GM23338 (cell line): ENCODE measurements around the gene LILRB5. TPM values are rescaled to one million over a fixed set of nuclear protein-coding genes. Genes with fewer than 3 reads are reported as not detected.

Experiments
- ATAC-seq: fragments of 200-7000 bp; cut with Tn5 transposase; 3 replicates; pipeline ENCODE4 v1.9.1; 2020
- DNase-seq: peaks from one replicate; pipeline ENCODE4 v3.0.0-alpha.2; 2015; ENCODE audit warnings: low spot score
- H2AFZ ChIP-seq: fragments of 200-600 bp; sonication (generic); 2 replicates; pipeline ENCODE4 v1.8.0; 2016; ENCODE audit warnings: antibody characterized with exemption, mild to moderate bottlenecking, moderate library complexity
- H3F3A ChIP-seq: fragments of 200-600 bp; sonication (generic); replicated peaks from 2 replicates; pipeline ENCODE4 v1.8.0; 2017; ENCODE audit warnings: antibody characterized with exemption, mixed run types, low read depth
- H3K27ac ChIP-seq: fragments of 200-600 bp; sonication (generic); 2 replicates; pipeline ENCODE4 v1.6.1; 2016; ENCODE audit warnings: low read depth
- H3K27me3 ChIP-seq: fragments of 200-600 bp; sonication (generic); 2 replicates; pipeline ENCODE4 v1.8.0; 2016; ENCODE audit warnings: mild to moderate bottlenecking, mixed run types, moderate library complexity; ENCODE audit not compliant: insufficient read depth
- H3K36me3 ChIP-seq: fragments of 200-600 bp; sonication (generic); 2 replicates; pipeline ENCODE4 v1.8.0; 2016; ENCODE audit warnings: mild to moderate bottlenecking; ENCODE audit not compliant: insufficient read depth
- H3K4me1 ChIP-seq: fragments of 200-600 bp; sonication (generic); 2 replicates; pipeline ENCODE4 v1.8.0; 2016; ENCODE audit warnings: mild to moderate bottlenecking, moderate library complexity; ENCODE audit not compliant: insufficient read depth
- H3K4me2 ChIP-seq: fragments of 200-600 bp; sonication (generic); 2 replicates; pipeline ENCODE4 v1.7.1; 2017; ENCODE audit warnings: mixed run types
- H3K4me3 ChIP-seq: fragments of 200-600 bp; sonication (generic); 2 replicates; pipeline ENCODE4 v1.6.1; 2016; ENCODE audit warnings: mixed run types
- H3K79me2 ChIP-seq: fragments of 200-600 bp; sonication (generic); replicated peaks from 2 replicates; pipeline ENCODE4 v1.8.0; 2017; ENCODE audit warnings: mild to moderate bottlenecking; ENCODE audit not compliant: insufficient read depth
- H3K9me2 ChIP-seq: fragments of 200-600 bp; sonication (generic); 2 replicates; pipeline ENCODE4 v1.8.0; 2017; ENCODE audit not compliant: insufficient read depth
- H4K20me1 ChIP-seq: fragments of 200-600 bp; sonication (generic); replicated peaks from 2 replicates; pipeline ENCODE4 v1.8.0; 2017; ENCODE audit warnings: mild to moderate bottlenecking; ENCODE audit not compliant: insufficient read depth
- H3K27ac Mint-ChIP-seq: 2 replicates; pipeline ENCODE4 v1.8.0; 2020; ENCODE audit warnings: inconsistent platforms, mild to moderate bottlenecking, moderate library complexity, mixed read lengths
- H3K27me3 Mint-ChIP-seq: 3 replicates; pipeline ENCODE4 v1.8.0; 2022; ENCODE audit warnings: low read depth, mild to moderate bottlenecking, moderate library complexity, mixed read lengths, inconsistent platforms; ENCODE audit not compliant: insufficient read depth, poor library complexity
- H3K36me3 Mint-ChIP-seq: 3 replicates; pipeline ENCODE4 v1.8.0; 2021; ENCODE audit warnings: low read depth, mild to moderate bottlenecking, inconsistent platforms, moderate library complexity, mixed read lengths
- H3K4me1 Mint-ChIP-seq: 3 replicates; pipeline ENCODE4 v1.8.0; 2020; ENCODE audit warnings: mild to moderate bottlenecking, inconsistent platforms, mixed read lengths
- H3K4me3 Mint-ChIP-seq: 3 replicates; pipeline ENCODE4 v1.8.0; 2021; ENCODE audit warnings: moderate library complexity, mild to moderate bottlenecking, inconsistent platforms, mixed read lengths
- H3K9me3 Mint-ChIP-seq: 3 replicates; pipeline ENCODE4 v1.8.0; 2020; ENCODE audit warnings: moderate library complexity, mild to moderate bottlenecking, inconsistent platforms, mixed read lengths
- EZH2 ChIP-seq: fragments of 200-600 bp; sonication (generic); IDR thresholded peaks from one replicate; pipeline ENCODE4 v1.8.0; 2017; ENCODE audit warnings: antibody characterized with exemption, mild to moderate bottlenecking, low read depth; ENCODE audit not compliant: unreplicated experiment
- POLR2AphosphoS5 ChIP-seq: IDR thresholded peaks from 2 replicates; pipeline ENCODE4 v1.6.1; 2016; ENCODE audit warnings: antibody characterized with exemption, low read depth
- ZNF114 ChIP-seq: fragments of 250-450 bp; sonication (Bioruptor Pico); IDR thresholded peaks from 2 replicates; pipeline ENCODE4 v1.5.0; 2020; ENCODE audit warnings: mild to moderate bottlenecking, moderate library complexity
- ZNF331 ChIP-seq: fragments of 250-450 bp; sonication (Bioruptor Pico); IDR thresholded peaks from 2 replicates; pipeline ENCODE4 v1.5.0; 2020; ENCODE audit warnings: low read depth, mild to moderate bottlenecking, moderate library complexity
- ZNF462 ChIP-seq: fragments of 250-450 bp; sonication (Bioruptor Pico); IDR thresholded peaks from 2 replicates; pipeline ENCODE4 v1.5.0; 2020; ENCODE audit warnings: mild to moderate bottlenecking, moderate library complexity
- polyA plus RNA-seq: library from polyadenylated mRNA; unstranded; fragments of >200 nt; fragmentation: Nextera tagmentation; extraction: Ambion mirVana; gene quantifications from 2 replicates; pipeline ENCODE4 v1.2.1, GENCODE V29; 2016
- total RNA-seq: library from RNA; depleted of rRNA; stranded (reverse); fragments of >200 nt; shearing (Covaris generic); gene quantifications from 2 replicates; pipeline ENCODE4 v1.2.3, GENCODE V29; 2014
- TF ChIP-seq, protein P1 (sequence below), 2 experiments: fragments of 200-600 bp in 1 of 2; sonication (generic) in 1 of 2; conservative IDR thresholded peaks; 2 replicates each; pipeline versions ENCODE4 v1.5.1 to v1.6.1; 2016 to 2017; ENCODE audit warnings: antibody characterized with exemption in 2 of 2, low read depth in 2 of 2, mild to moderate bottlenecking in 2 of 2, moderate library complexity in 1 of 2

The LILRB5 gene
- total and polyA plus RNA-seq, 2 experiments from 2014 or later = not detected

DNA sequence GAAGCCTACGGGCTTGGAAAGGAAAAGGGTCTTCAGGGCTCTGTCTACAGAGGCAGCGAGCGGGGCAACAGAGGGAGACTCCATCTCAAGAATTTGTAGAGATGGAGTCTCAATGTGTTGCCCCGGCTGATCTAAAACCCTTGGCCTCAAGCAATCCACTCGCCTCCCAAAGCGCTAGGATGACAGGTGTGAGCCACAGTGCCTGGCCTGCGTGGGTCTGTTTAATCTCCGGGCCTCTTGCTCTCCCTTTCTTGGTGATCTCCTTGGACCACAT, 48.4 kb downstream of the LILRB5 start:
- peaks cover 51% of the 10 kb centered on the region for H3F3A ChIP-seq
- peak overlapping the region; percentile 14; the same call in 1 of the 2 replicates for H3K4me2 ChIP-seq
- H3K27me3 ChIP-seq = no peaks in the 10 kb centered on the region
- peaks cover 32% of the 10 kb centered on the region for H3K36me3 ChIP-seq
- ATAC-seq = no peak; the same call in 2 of the 3 replicates
- peak; percentile 38 for DNase-seq
- H2AFZ ChIP-seq = no peak overlapping the region
- no peaks in the 10 kb centered on the region for H3K9me2 ChIP-seq
- peaks cover 3% of the 10 kb centered on the region; the same call in 1 of the 3 replicates for H3K9me3 Mint-ChIP-seq
- H3K27ac ChIP-seq = peak overlapping the region; percentile 94
- peaks cover 33% of the 10 kb centered on the region for H3K79me2 ChIP-seq
- H4K20me1 ChIP-seq = peaks cover 43% of the 10 kb centered on the region
- peaks cover 39% of the 10 kb centered on the region for H3K4me1 Mint-ChIP-seq
- no peak overlapping the region for H3K4me3 ChIP-seq
- peaks cover 53% of the 10 kb centered on the region for H3K27me3 Mint-ChIP-seq
- H3K36me3 Mint-ChIP-seq = peaks cover 65% of the 10 kb centered on the region
- H3K4me3 Mint-ChIP-seq = no peak overlapping the region; the same call in 2 of the 3 replicates
- peaks cover 18% of the 10 kb centered on the region for H3K4me1 ChIP-seq
- H3K27ac Mint-ChIP-seq = peak overlapping the region; percentile 83
- no peak for TF ChIP-seq EZH2
- TF ChIP-seq POLR2AphosphoS5 = no peak
- TF ChIP-seq, protein P1, sequence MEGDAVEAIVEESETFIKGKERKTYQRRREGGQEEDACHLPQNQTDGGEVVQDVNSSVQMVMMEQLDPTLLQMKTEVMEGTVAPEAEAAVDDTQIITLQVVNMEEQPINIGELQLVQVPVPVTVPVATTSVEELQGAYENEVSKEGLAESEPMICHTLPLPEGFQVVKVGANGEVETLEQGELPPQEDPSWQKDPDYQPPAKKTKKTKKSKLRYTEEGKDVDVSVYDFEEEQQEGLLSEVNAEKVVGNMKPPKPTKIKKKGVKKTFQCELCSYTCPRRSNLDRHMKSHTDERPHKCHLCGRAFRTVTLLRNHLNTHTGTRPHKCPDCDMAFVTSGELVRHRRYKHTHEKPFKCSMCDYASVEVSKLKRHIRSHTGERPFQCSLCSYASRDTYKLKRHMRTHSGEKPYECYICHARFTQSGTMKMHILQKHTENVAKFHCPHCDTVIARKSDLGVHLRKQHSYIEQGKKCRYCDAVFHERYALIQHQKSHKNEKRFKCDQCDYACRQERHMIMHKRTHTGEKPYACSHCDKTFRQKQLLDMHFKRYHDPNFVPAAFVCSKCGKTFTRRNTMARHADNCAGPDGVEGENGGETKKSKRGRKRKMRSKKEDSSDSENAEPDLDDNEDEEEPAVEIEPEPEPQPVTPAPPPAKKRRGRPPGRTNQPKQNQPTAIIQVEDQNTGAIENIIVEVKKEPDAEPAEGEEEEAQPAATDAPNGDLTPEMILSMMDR (conservative IDR thresholded peaks at IDR 0.05; ENCODE audit: low read depth in 2 of 2) = no peak

GRCh38 chr19:54207983-54208783, 48.9 kb downstream of the LILRB5 start:
- ATAC-seq (peak; percentile 27), DNase-seq (no peak)
- TF ChIP-seq ZNF114 (CRISPR knock-in tag) (no peak), POLR2AphosphoS5 (peak; percentile 27)
- H3K9me3 Mint-ChIP-seq = peaks cover 2% of the 10 kb centered on the region; the same call in 1 of the 3 replicates
- Histone ChIP-seq H3K9me2 (no peaks in the 10 kb centered on the region), H3K36me3 (peaks cover 37% of the 10 kb centered on the region), H4K20me1 (peaks cover 48% of the 10 kb centered on the region), H3F3A (peaks cover 56% of the 10 kb centered on the region), H3K79me2 (peaks cover 38% of the 10 kb centered on the region), H2AFZ (no peak overlapping the region), H3K27me3 (no peaks in the 10 kb centered on the region), H3K4me3 (no peak overlapping the region), H3K27ac (peak overlapping the region; percentile 94), H3K4me2 (no peak overlapping the region; the same call in 1 of the 2 replicates), H3K4me1 (peaks cover 23% of the 10 kb centered on the region)
- peaks cover 58% of the 10 kb centered on the region for H3K27me3 Mint-ChIP-seq
- peak overlapping the region; percentile 1; the same call in 1 of the 3 replicates for H3K4me3 Mint-ChIP-seq
- H3K36me3 Mint-ChIP-seq = peaks cover 68% of the 10 kb centered on the region
- peaks cover 43% of the 10 kb centered on the region for H3K4me1 Mint-ChIP-seq
- peak overlapping the region; percentile 83 for H3K27ac Mint-ChIP-seq

DNA sequence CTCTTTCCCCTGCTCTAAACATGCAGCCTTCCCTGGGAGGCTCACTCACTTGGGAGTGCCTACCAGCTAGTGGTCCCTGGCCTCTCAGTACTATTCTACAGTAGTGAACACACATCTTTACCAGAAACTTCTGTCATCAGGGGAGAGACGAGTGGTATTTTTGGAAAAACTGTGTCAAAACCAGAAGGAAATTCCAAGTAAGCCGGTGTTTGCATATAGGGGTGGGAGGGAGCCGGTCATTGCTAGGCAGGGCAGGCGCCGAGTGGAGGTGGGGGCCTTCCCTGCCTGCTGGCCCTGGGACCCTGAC, 49.4 kb downstream of the LILRB5 start:
- peaks cover 44% of the 10 kb centered on the region for H3K79me2 ChIP-seq
- no peak overlapping the region for H2AFZ ChIP-seq
- H3K4me1 Mint-ChIP-seq = peaks cover 49% of the 10 kb centered on the region
- H3K4me3 Mint-ChIP-seq = no peak overlapping the region
- peaks cover 69% of the 10 kb centered on the region for H3K36me3 Mint-ChIP-seq
- no peak overlapping the region for H3K27ac Mint-ChIP-seq
- H3K4me2 ChIP-seq = no peak overlapping the region
- DNase-seq = no peak
- H3K9me3 Mint-ChIP-seq = no peaks in the 10 kb centered on the region; the same call in 2 of the 3 replicates
- peaks cover 63% of the 10 kb centered on the region for H3K27me3 Mint-ChIP-seq
- H3K9me2 ChIP-seq = no peaks in the 10 kb centered on the region
- H3K27ac ChIP-seq = peak overlapping the region; percentile 94
- H3K27me3 ChIP-seq = no peaks in the 10 kb centered on the region
- H3K4me3 ChIP-seq = no peak overlapping the region
- H3F3A ChIP-seq = peaks cover 62% of the 10 kb centered on the region
- H4K20me1 ChIP-seq = peaks cover 54% of the 10 kb centered on the region
- peaks cover 43% of the 10 kb centered on the region for H3K36me3 ChIP-seq
- no peak for ATAC-seq
- peaks cover 29% of the 10 kb centered on the region for H3K4me1 ChIP-seq
- TF ChIP-seq ZNF462 (CRISPR knock-in tag) (no peak), ZNF331 (no peak)
